HG03575 (cell line): ENCODE data around the gene SORBS1.

Experiments
- ATAC-seq: cut with Tn5 transposase; IDR thresholded peaks from one replicate; pipeline ENCODE4 v1.9.1; 2021; ENCODE audit not compliant: unreplicated experiment, insufficient number of reproducible peaks, low FRiP score; ENCODE audit errors: extremely low read depth

Gene SORBS1

DNA sequence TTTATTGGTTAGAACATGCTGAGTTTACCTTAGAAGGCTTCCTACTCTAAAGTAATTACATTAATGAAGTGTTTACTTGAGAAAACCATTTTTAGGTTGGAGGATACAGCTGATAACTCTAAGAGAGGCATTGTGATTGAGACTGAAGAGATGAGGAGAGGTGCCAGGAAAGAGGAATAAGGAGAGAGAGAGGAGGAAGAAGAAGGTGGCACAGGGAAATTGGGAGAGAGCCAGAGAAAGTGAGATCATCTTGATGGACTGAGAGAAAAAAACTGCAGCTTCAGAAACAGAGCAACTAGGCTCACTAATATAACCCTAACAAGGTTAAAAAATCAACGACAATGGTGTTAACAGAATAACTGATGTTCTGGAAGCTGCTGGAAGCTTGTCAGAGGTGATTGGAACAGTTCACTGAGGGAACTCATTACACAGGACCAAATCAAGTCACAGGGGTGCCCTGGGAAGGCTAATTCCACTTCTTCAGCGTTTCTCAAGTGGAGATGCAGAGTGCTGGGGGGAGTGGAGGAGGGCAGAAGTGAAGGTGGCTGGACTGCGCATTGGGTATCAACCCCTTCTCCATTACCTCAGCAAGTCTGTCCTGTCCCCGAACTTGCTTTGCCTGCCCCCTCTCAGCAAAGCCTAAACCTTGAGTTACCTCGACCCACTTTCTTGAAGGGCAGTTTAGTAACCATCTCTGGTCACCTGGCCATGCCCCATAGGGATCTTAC is 6.9 kb upstream of the SORBS1 start:
- ATAC-seq: no peak

DNA sequence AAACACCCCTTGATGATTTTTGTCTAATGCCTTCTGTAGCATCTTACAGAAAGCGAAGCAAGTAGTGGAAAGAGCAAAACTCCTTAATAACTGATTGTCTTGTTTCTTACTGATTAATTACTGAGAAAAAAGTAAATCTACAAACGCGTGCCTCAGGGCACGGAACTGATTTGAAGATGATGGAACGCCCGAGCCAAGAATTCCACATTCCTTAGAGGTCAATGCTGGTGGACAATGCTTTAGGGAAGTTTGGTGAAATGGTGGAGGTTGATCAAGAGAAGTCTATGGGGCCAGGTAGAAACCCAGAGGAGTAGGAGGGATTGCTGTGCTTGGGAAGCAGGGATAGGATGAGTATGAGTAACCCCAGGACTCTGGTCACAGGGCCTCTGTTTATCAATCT is 5.0 kb upstream of the SORBS1 start:
- no peak for ATAC-seq

DNA sequence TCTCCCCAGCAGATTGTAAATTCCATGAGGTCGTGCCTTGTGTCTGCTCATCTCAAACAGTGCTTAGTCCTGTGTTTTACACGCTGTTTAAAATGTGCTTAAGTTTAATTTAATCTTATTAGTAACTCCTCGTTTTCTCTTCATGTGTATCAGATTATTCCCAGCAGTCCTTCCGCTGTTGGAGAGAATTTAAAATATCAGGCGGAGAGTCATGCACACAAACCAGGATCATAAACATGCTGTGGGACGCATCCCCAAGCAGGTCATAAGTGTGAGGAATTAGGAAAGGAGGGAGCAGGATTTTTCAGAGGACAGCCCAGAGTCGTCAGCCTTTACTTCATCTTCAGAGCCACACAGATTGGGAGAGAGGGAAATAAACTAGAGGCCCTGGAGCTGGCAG is 4.2 kb upstream of the SORBS1 start:
- ATAC-seq: no peak

DNA sequence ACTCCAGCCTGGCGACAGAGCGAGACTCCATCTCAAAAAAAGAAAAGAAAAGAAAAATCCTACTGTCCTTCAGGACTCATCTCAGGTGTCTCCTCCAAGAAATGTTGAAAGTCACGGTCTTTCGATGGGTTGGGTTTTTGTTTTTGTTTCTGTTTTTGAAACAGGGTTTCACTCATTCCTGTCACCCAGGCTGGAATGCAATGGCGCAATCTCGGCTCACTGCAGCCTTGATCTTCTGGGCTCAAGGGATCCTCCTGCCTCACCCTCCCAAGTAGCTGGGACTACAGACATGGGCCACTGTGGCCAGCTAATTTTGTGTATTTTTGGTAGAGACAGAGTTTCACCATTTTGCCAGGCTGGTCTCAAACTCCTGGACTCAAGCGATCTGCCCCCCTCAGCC is 3.1 kb upstream of the SORBS1 start:
- no peak for ATAC-seq

DNA sequence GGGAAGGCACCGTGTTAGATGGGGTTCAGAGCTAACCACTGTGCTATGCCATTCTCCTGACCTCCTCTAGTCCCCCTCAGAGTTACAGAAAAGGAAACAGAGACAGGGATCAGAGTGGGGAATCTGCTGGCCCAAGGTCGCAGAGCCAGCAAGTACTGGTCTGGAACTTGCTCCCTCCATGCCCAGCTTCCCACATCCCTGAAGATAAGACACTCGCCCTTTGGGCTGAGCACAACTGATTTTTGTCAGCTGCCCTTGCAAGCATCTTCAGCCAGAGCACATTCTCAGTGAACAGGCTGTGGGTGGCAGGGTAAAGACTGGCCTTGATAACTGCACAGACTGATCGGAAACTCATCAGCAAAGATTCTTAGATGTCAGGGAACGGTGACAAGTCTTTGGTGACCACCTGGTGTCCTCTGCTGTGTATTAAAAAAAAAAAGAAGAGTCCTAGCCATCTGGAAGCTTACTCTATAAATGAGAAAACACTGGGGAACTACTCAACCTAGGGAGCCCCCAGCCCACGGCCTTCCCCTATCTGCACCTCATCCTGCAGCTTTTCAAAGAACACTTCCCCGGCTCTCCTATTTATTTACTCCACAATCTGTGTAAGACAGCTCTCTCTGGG is 1.3 kb upstream of the SORBS1 start:
- ATAC-seq: no peak

DNA sequence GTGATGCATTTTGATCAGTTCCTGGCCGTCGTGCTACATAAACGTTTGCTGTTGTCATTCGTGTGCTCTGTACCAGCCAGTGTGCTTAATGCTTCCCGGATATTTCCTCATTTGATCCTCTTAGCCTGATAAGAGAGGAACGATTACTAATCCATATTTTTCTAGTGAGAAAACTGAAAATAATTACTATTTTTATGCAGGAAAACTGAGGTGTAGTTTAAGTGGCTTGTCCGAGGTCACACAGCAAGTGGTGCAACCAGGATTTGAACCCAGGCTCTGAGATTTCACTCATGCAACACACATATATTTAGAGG is 650 bp upstream of the SORBS1 start:
- ATAC-seq: no peak

DNA sequence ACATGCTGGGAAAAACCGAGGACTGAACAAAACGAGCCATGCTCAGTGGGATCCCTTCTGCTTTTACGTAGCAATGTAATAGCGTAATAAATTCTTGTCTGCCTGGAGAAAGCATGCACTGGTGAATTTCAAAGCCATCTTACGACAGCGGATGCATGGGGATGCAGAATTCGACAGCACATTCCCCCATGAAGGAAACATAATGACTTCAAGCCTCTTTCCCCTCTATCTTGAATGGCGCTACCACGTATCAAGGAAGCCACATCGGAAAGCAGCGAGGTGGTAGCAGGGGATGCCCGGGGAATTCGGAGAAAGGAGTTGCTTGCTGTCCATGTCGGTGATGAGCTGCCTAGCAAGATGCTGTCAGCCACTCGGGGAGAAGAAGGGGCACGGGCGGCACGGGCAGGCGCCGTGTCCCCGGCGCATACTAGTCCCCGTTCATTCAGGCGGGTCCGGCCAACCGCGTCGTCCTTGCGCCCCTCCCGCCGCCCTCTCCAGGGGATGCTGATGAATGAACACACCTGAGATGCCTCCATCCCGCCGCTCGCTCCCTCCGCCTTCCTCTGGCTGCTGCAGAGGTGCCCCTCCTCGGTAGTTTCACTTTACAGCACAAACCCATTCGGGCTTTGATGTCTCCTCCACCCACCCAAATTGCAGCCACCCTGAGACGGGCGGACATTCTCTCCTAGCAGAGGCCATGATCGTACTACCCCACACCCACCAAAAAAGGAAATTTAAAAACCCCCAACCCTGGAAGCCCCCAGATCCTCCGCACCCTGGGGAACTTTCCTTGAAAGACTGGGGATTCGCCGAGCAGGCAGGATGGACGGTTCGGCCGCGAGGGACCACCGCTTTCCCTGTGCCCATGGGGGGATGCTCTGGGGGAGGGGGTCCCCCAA is 644 bp downstream of the SORBS1 start:
- ATAC-seq: no peak

DNA sequence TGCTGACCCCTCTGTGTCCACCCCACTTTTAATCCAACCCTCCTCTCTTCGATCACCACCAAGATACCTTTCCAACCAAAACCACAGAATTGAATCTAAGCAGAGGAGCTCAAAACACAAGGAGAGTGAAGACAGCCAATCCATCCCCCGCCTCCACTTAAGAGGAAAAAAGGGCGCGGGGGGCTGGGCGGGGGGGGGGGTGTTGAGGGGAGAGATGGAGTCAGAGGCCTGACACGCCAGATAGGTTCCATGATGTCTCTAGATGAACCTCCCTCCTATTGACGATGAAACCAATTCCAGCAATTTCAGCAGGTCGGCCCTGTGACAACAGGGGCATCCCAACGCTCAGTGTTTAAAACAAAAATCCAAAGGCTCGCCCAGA is 1.3 kb downstream of the SORBS1 start:
- ATAC-seq: no peak

DNA sequence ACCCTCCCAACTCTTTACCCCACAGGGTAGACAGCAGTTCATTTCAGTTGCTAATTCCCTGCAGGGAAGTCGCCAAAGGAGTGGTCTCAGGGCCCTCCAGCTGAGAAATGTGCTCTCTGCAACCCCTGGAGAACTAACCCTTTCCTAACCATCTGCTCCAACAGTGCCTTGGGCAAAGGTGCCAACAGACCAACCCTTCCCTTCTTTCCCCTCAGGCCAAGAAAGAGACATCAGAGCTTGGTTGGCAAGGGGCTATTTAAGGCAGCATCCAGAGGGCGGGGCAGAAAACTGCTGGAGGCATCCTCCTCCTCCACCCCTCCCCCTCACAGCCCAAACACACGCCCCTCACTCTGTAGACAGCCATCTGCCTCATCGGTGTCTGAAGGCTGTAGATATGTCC is 1.7 kb downstream of the SORBS1 start:
- no peak for ATAC-seq

DNA sequence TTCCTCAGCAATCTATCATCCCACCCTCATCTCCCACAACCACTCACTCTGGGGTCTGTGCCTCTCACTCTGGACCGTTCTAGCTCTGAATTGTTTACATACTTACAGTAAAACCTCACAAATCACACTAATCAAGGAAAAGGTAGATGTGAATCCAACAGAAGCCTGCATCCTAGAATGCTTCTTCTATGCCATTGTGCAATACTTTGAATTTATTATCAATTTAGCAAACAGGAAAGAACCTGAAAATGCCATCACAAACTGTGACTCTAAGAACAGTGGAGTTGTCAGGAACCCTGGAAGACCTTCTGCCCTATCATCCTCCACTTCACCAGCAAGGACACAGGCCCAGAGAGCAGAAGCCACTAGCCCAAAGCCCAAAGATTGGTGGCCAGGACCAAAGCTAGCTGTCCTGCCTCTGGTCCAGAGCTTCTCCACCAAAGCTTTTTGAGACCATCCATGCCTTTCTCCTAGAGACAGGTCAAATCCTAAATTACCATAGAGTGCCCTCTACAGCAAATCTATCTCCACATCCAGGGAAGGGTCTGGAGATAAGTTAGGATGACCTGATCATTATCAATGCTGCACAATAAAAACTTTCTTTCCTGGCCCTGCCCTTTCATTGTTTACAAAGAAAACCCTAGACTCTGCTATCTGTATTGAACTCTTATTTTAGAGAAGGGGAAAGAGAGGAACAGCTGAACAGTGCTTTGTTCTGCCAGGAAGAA is 2.4 kb downstream of the SORBS1 start:
- no peak for ATAC-seq

DNA sequence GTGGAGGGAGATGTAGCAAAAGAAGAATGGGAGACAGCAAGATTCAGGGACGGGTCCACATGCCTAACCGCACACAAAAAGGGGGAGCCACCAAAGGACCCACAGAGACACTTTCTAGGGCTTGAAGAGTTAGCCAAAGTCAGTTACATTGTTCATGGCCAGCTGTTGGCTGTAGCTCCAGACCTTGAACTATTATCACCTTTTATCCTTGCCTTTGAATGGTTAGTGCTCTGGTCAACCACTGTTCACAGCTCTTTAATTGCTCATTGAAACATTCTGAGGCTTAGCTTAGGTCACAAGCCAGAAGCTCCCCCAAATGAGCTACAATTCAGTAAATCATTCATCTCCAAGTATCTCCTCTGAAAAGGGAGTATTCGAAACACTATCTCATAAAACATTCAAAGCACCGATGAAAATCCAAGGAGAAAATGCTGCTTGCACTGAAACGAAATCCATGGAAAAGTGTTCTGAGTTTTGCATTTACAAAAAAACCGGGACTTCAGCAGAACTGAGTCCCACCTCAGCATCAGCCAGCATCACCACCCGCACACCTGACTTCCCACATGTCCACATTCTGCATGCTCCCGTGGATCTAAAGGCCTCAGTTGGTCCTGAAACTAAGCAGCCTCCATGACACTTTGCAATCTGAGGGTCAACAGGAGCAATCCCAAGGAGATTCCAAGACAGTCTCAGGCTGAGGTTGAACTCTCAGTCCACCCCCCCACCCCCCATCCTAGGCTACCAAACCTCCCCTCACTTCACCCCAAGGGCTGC is 4.0 kb downstream of the SORBS1 start:
- no peak for ATAC-seq

DNA sequence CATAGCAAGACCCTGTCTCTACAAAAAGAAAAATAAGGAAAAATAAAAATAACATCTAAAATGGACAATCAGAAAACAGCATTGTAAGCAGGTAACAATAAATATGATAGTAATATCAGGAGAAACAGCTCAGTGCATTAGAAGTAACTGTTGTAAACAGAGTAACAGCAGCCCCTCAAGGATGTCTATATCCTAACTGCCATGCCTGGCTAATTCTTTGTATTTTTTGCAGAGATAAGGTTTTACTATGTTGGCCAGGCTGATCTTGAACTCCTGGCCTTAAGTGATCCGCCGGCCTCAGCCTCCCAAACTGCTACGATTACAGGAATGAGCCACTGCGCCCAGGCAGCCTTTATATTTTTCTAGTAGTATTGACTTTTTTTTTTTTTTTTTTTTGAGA is 7.5 kb downstream of the SORBS1 start:
- ATAC-seq: no peak

DNA sequence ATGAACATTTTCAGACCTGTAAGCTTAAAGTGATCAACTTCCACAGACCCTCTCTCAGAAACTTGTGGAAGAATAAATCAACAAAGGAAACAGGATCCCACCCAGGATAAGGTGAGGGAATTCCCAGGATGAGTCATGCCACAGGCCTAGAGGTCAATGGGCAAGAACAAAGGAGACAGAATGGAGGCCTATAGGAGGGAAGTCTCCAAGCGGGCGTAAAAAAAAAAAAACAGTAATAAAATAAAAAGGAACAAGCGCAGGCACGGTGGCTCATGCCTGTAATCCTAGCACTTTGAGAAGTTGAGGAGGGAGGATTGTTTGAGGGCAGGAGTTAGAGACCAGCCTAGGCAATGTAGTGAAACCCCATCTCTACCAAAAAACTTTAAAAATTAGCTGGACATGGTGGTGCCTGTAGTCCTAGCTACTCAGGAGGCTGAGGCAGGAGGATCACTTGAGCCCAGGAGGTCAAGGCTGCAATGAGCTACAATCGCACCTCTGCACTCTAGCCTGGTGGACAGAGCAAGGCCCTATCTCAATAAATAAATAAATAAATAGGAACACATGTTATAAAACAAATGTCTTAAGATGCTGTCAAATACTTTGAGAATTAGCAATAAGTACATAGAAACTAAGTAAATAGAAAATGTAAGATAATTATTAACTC is 8.4 kb downstream of the SORBS1 start:
- no peak for ATAC-seq

DNA sequence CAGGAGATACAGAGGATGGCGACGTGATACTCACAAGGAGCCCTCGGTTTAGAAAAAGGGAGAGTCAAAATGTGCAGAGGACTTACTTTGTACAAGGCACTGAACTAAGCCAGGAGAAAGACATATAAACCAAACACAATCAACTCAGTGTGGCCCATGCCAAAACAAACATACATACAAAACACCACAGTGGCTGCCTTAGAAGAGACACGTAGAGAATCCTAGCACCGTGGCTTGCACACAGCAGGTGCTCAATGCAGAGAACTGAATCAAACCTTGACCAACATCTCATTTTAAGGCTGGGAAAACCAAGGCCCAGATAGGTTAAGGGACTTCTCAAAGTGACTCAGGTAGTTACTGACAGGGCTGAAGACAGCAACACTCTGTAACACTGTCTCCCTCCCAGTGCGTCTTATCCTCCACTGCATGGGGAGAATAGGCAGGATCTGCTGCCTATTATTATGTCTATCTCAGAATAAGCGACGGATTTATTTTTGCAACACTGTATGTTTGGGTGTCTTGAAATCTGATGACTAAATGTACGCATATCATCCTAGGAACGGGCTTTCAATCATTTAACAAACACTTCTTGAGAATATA is 11.0 kb downstream of the SORBS1 start:
- ATAC-seq: no peak

DNA sequence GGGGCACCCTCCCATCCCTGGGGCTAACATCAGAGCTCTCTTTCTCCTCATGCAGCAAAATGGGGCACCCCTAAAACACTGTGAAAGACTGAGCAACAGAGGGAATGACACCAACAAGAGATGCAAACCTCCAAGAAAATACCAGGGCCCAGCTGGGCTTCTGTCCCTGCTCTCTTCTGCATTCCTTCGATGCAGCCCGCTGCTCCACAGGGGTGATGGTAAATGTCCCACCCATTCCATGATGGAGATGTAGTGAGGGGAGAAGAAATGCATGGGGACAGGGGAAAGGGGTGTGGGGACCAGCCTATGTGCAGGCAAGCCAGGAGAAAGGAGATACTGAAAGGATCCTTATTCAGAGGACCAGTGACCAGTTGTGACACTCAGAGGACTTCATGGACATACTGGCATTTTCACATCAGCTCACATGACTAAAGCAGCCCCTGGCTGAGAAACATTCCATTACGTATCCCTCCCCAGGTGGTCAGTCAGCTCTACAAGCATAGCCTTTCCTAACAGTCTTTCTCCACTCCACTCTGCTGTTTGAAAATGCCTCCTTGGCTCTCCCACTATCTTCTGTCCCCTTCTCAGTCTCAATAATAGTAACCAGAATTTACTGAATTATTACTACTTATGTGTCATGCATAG is 13.3 kb downstream of the SORBS1 start:
- ATAC-seq: no peak

DNA sequence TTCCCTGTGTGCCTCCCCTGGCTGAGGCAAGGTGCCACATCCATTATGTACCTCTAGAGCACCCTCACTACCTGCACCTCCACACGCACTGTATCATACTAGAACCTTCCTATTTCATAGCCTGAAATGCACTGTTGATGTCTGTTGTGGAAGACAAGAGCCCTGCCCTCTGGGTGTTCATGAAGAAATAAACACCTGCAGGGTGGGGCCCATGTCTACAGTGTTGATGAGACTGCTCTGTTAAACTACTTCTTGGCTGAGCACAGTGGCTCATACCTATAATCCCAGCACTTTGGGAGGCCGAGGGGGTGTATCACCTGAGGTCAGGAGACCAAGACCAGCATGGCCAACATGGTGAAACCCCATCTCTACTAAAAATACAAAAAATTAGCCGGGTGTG is 14.0 kb downstream of the SORBS1 start:
- ATAC-seq: no peak

DNA sequence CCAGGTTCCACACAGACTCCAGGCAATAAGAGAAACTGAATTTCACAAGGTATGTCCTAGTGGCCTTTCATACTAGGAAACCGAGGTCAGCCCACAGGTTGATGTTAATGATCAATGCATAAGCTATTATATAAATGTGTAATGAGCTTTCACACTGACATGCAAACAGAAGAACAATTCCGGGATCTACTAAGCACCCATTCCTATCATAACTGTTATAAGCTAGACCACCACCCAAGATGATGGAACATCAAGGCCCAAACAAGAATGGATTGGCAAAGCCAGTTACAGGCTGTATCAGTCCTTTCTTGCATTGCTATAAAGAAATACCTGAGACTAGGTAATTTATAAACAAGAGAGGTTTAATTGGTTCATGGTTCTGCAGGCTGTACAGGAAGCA is 15.2 kb downstream of the SORBS1 start:
- ATAC-seq: no peak
